ENCODE data around the gene METRN.

Gene METRN

DNA sequence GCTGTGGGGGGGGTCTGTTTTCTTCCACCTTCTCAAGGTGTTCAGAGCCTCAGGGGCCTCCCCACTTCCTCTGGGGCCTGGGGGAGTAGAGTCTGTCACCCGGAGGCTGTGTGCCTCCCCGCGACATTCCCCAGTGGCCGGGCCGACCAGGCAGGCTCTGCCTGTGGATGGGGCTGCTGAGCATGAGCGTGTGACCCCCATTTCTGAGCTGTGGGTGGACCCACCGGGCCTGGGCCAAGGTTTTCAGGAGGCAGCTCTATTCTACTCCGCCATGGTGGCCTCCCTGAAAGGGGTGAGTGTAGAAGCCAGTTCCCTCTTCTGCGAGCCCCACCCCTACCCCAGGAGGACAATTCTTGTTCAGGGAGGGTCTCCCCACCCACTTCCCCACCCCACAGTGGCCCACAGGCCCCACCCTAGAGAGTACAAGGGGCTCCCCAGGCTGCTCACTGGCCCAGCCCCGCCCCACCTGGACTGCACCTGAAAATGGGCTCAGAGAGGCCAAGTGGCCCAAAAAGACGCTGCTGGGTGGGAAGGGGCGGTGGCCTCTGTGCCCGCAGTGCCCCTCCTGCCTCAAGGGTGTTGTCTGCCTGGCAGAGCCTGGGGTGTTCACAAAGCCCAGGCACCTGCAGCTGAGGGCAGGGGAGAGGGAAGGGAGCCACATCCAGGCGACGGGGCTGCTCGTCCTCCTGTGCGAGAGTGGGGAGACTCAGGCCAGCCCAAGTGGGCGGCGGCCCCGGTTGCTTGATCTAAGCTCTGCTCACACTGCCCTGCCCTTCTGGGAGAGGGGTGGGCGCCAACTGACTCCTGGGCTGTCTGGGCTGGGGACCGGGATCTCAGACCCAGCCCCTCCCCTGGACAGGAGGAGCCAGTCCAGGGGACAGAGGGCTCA lies 47.0 kb downstream of the METRN start:
- Histone ChIP-seq H3K27me3 (replicated peaks; ENCODE audit: control insufficient read depth, insufficient read depth, low read length) (peaks cover 23% of the 10 kb centered on the region), H3K4me1 (ENCODE audit: control insufficient read depth, insufficient read depth, low read length) (no peaks in the 10 kb centered on the region), H3K9me3 (ENCODE audit: control insufficient read depth, low read length) (no peaks in the 10 kb centered on the region), H3K36me3 (ENCODE audit: control insufficient read depth, insufficient read depth, low read length, severe bottlenecking) (no peaks in the 10 kb centered on the region), H3K4me3 (ENCODE audit: low read length) (no peak overlapping the region), H3K9ac (ENCODE audit: low read length) (no peak overlapping the region)
- DNase-seq (ENCODE audit: low read depth): no peak

DNA sequence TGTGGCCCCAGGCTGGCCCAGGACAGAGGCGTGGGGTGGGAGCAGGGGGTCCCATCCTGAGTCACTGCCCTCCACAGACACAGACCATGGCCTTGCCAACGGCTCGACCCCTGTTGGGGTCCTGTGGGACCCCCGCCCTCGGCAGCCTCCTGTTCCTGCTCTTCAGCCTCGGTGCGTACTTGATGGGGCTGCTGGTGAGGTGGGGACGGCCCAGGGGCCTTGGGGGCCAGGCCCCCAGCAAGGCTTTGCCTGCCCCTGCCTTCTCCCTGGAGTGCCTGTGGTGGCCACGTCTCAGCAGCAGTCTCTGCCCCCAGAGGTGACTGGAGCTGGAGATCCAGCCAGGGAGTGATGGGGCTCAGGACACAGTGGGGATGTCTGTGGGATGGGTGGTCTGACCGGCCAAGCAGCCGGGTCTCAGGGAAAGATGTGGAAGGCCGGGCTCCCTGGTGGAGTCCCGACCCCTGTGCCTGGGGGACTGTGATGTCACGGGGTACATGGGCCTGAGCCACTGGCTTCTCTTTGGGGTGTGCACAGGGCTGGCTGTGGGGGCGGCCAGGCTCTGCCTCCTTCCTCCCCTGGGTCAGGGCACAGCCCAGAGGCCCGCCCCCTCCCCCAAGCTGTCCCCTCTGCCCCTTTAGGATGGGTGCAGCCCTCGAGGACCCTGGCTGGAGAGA lies 47.8 kb downstream of the METRN start:
- H3K4me3 ChIP-seq (ENCODE audit: low read length): no peak overlapping the region
- H3K4me1 ChIP-seq (ENCODE audit: control insufficient read depth, insufficient read depth, low read length): no peaks in the 10 kb centered on the region
- no peak overlapping the region for H3K9ac ChIP-seq (ENCODE audit: low read length)
- no peaks in the 10 kb centered on the region for H3K9me3 ChIP-seq (ENCODE audit: control insufficient read depth, low read length)
- H3K36me3 ChIP-seq (ENCODE audit: control insufficient read depth, insufficient read depth, low read length, severe bottlenecking): no peaks in the 10 kb centered on the region
- no peak for DNase-seq (ENCODE audit: low read depth)
- H3K27me3 ChIP-seq (replicated peaks; ENCODE audit: control insufficient read depth, insufficient read depth, low read length): peaks cover 23% of the 10 kb centered on the region

DNA sequence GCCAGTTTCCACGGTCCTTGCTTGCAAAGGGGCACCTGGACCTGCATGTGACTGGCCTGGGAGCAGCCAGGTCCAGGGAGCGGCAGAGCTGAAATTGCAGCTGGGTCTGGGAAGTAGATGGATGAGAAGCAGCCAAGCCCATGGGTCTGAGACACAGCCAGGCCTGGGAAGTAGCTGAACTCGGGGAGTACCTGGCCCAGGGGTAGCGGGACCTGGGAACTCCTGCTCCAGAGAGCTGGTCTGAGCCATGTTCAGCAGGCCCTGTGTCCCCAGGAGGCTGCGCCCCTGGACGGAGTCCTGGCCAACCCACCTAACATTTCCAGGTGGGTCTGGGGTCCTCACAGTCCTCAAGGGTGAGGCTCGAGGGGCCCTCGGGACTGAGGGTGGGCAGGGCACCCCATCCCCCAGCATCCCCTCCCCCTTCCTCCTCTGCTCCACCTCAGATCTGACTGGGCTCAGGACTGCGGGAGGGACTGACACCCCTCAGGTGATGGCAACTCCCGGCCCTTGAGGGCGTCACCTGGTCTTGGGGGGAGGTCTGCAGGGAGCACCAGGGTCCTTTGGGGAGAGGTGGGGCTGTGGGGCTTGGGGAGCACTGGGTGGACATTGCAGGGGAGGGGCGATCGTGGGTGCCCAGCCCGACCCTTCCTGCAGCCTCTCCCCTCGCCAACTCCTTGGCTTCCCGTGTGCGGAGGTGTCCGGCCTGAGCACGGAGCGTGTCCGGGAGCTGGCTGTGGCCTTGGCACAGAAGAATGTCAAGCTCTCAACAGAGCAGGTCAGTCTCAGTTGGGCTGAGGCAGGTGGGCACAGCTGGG lies 48.7 kb downstream of the METRN start:
- Histone ChIP-seq H3K36me3 (ENCODE audit: control insufficient read depth, insufficient read depth, low read length, severe bottlenecking) (no peaks in the 10 kb centered on the region), H3K9ac (ENCODE audit: low read length) (no peak overlapping the region), H3K9me3 (ENCODE audit: control insufficient read depth, low read length) (no peaks in the 10 kb centered on the region), H3K4me3 (ENCODE audit: low read length) (no peak overlapping the region), H3K4me1 (ENCODE audit: control insufficient read depth, insufficient read depth, low read length) (no peaks in the 10 kb centered on the region), H3K27me3 (replicated peaks; ENCODE audit: control insufficient read depth, insufficient read depth, low read length) (peaks cover 23% of the 10 kb centered on the region)
- no peak for DNase-seq (ENCODE audit: low read depth)

DNA sequence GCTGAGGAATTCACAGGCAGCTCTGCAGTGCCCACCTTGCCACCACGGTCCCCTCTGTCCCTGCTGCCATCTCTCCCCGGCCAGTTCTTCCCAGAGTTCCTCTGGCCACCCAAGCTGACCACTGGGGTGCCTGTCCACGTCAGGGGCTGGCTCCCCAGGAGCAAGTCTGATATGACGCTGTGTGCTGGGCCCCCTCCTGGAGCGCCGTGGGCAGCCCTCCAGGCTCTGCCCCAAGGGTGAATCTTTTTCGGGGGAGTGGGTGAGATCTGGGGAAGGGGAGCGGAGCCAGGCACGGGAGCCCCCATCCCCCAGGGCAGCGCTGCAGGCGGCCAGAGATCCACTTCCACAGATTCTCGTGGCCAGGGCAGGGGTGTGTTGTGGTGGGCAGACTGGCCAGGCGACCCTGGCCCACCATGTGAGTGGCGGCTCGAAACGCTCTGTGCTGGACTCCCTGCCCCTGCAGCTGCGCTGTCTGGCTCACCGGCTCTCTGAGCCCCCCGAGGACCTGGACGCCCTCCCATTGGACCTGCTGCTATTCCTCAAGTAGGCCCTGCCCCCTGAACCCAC lies 49.3 kb downstream of the METRN start:
- H3K4me1 ChIP-seq (ENCODE audit: control insufficient read depth, insufficient read depth, low read length): no peaks in the 10 kb centered on the region
- H3K36me3 ChIP-seq (ENCODE audit: control insufficient read depth, insufficient read depth, low read length, severe bottlenecking): no peaks in the 10 kb centered on the region
- H3K4me3 ChIP-seq (ENCODE audit: low read length): no peak overlapping the region
- peaks cover 23% of the 10 kb centered on the region for H3K27me3 ChIP-seq (replicated peaks; ENCODE audit: control insufficient read depth, insufficient read depth, low read length)
- no peak overlapping the region for H3K9ac ChIP-seq (ENCODE audit: low read length)
- no peak for DNase-seq (ENCODE audit: low read depth)
- no peaks in the 10 kb centered on the region for H3K9me3 ChIP-seq (ENCODE audit: control insufficient read depth, low read length)

DNA sequence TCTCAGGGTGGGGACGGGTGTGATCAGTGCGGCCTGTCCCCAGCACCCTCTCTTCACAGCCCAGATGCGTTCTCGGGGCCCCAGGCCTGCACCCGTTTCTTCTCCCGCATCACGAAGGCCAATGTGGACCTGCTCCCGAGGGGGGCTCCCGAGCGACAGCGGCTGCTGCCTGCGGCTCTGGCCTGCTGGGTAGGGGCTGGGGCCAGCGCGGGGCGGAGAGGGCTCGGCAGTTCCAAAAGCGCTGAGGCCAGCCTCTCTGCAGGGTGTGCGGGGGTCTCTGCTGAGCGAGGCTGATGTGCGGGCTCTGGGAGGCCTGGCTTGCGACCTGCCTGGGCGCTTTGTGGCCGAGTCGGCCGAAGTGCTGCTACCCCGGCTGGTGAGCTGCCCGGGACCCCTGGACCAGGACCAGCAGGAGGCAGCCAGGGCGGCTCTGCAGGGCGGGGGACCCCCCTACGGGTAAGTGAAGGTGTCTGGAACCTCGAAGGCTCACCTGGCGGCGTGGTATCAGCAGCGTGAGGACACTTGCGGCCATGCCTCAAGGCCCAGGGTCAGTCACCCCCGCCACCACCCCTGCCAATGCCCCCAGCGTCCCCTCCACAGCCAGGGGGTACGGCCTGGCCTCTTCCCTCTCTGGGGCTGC lies 50.0 kb downstream of the METRN start:
- no peaks in the 10 kb centered on the region for H3K36me3 ChIP-seq (ENCODE audit: control insufficient read depth, insufficient read depth, low read length, severe bottlenecking)
- no peak overlapping the region for H3K4me3 ChIP-seq (ENCODE audit: low read length)
- DNase-seq (ENCODE audit: low read depth): no peak
- H3K9ac ChIP-seq (ENCODE audit: low read length): no peak overlapping the region
- H3K27me3 ChIP-seq (replicated peaks; ENCODE audit: control insufficient read depth, insufficient read depth, low read length): peaks cover 18% of the 10 kb centered on the region
- no peaks in the 10 kb centered on the region for H3K4me1 ChIP-seq (ENCODE audit: control insufficient read depth, insufficient read depth, low read length)
- H3K9me3 ChIP-seq (ENCODE audit: control insufficient read depth, low read length): no peaks in the 10 kb centered on the region

DNA sequence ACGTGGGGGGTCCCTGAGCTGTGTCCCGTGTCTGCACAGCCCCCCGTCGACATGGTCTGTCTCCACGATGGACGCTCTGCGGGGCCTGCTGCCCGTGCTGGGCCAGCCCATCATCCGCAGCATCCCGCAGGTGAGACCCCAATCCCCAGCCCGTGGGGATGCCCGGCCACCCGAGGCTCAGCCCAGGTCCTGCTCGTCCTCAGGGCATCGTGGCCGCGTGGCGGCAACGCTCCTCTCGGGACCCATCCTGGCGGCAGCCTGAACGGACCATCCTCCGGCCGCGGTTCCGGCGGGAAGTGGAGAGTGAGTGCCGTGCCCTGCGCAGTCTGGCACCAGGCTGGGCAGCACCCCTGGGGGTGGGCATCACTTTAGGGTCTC lies 50.6 kb downstream of the METRN start:
- no peak overlapping the region for H3K4me3 ChIP-seq (ENCODE audit: low read length)
- peaks cover 18% of the 10 kb centered on the region for H3K27me3 ChIP-seq (replicated peaks; ENCODE audit: control insufficient read depth, insufficient read depth, low read length)
- no peaks in the 10 kb centered on the region for H3K36me3 ChIP-seq (ENCODE audit: control insufficient read depth, insufficient read depth, low read length, severe bottlenecking)
- no peak overlapping the region for H3K9ac ChIP-seq (ENCODE audit: low read length)
- no peaks in the 10 kb centered on the region for H3K9me3 ChIP-seq (ENCODE audit: control insufficient read depth, low read length)
- DNase-seq (ENCODE audit: low read depth): no peak
- no peaks in the 10 kb centered on the region for H3K4me1 ChIP-seq (ENCODE audit: control insufficient read depth, insufficient read depth, low read length)

DNA sequence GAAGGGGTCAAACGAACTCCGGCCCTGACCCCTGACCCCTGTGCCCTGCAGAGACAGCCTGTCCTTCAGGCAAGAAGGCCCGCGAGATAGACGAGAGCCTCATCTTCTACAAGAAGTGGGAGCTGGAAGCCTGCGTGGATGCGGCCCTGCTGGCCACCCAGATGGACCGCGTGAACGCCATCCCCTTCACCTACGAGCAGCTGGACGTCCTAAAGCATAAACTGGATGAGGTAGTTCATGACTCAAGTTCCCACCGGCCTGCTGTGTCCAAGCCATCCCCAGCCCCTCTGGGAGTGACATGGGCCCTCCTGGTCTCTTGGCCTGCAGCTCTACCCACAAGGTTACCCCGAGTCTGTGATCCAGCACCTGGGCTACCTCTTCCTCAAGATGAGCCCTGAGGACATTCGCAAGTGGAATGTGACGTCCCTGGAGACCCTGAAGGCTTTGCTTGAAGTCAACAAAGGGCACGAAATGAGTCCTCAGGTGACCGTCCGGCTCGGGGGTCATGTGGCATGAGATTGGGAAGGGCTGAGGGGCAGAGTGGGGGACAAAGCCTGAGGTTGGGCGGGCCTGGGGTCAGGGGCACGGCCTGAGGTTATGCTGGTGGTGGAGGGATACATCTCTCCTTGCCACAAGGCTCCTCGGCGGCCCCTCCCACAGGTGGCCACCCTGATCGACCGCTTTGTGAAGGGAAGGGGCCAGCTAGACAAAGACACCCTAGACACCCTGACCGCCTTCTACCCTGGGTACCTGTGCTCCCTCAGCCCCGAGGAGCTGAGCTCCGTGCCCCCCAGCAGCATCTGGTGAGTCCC lies 51.3 kb downstream of the METRN start:
- DNase-seq (ENCODE audit: low read depth): no peak
- no peaks in the 10 kb centered on the region for H3K36me3 ChIP-seq (ENCODE audit: control insufficient read depth, insufficient read depth, low read length, severe bottlenecking)
- H3K4me1 ChIP-seq (ENCODE audit: control insufficient read depth, insufficient read depth, low read length): no peaks in the 10 kb centered on the region
- no peak overlapping the region for H3K4me3 ChIP-seq (ENCODE audit: low read length)
- peaks cover 18% of the 10 kb centered on the region for H3K27me3 ChIP-seq (replicated peaks; ENCODE audit: control insufficient read depth, insufficient read depth, low read length)
- H3K9ac ChIP-seq (ENCODE audit: low read length): no peak overlapping the region
- H3K9me3 ChIP-seq (ENCODE audit: control insufficient read depth, low read length): no peaks in the 10 kb centered on the region

DNA sequence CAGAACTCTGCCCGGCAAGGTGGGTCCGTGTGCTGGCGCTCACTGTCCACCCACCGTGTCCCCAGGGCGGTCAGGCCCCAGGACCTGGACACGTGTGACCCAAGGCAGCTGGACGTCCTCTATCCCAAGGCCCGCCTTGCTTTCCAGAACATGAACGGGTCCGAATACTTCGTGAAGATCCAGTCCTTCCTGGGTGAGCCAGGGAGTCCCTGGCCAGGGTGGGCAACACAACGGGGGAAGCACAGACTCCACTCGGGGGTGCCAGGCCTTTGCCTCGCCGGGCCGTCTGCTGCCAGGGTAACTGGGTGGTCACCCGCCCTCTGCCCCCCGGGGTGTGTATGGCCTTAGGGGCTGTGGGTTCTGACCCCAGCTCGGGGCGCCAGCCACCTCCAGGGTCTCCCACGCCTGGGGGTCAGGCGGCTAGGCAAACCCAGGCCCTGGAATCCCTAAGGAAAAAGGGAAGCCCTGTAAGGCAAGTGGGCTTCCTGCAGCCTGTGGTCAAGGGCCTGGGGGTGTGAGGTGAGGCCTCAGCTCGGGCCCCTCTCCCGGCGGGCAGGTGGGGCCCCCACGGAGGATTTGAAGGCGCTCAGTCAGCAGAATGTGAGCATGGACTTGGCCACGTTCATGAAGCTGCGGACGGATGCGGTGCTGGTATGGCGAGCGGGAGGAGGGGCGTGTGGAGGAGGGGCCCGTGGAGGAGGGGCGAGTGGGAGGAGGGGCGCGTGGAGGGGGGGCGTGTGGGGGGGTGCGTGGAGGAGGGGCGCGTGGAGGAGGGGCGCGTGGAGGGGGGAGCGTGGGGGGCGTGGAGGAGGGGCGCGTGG lies 52.1 kb downstream of the METRN start:
- no peak for DNase-seq (ENCODE audit: low read depth)
- peaks cover 17% of the 10 kb centered on the region for H3K27me3 ChIP-seq (replicated peaks; ENCODE audit: control insufficient read depth, insufficient read depth, low read length)
- no peaks in the 10 kb centered on the region for H3K4me1 ChIP-seq (ENCODE audit: control insufficient read depth, insufficient read depth, low read length)
- H3K36me3 ChIP-seq (ENCODE audit: control insufficient read depth, insufficient read depth, low read length, severe bottlenecking): no peaks in the 10 kb centered on the region
- H3K9ac ChIP-seq (ENCODE audit: low read length): no peak overlapping the region
- no peak overlapping the region for H3K4me3 ChIP-seq (ENCODE audit: low read length)
- no peaks in the 10 kb centered on the region for H3K9me3 ChIP-seq (ENCODE audit: control insufficient read depth, low read length)

DNA sequence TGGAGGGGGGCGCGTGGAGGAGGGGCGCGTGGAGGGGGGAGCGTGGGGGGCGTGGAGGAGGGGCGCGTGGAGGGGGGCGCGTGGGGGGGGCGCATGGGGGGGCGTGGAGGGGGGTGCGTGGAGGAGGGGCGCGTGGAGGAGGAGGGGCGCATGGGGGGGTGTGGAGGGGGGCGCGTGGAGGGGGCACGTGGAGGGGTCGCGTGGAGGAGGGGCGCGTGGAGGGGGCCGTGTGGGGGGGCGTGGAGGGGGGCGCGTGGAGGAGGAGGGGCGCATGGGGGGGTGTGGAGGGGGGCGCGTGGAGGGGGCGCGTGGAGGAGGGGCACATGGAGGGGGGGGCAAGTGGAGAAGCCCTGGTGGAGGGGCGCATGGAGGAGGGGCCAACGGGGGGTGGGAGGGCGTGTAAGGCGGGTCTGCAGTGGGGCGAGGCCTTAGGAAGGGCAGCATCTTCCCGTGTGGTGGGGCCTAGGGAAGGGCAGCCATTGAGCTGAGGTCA lies 52.9 kb downstream of the METRN start:
- Histone ChIP-seq H3K4me1 (ENCODE audit: control insufficient read depth, insufficient read depth, low read length) (no peaks in the 10 kb centered on the region), H3K9me3 (ENCODE audit: control insufficient read depth, low read length) (no peaks in the 10 kb centered on the region), H3K36me3 (ENCODE audit: control insufficient read depth, insufficient read depth, low read length, severe bottlenecking) (no peaks in the 10 kb centered on the region), H3K9ac (ENCODE audit: low read length) (no peak overlapping the region), H3K4me3 (ENCODE audit: low read length) (no peak overlapping the region), H3K27me3 (replicated peaks; ENCODE audit: control insufficient read depth, insufficient read depth, low read length) (peaks cover 10% of the 10 kb centered on the region)
- DNase-seq (ENCODE audit: low read depth): no peak
